Stimulated activated CD4-positive, alpha-beta T cell treated with anti-CD3 and anti-CD28 coated beads, Interleukin-15, amount 100 ng/mL, for 48 hours (primary cell): ENCODE data around the gene CFP.
"Not testable (repeated sequence)": the region's sequence is repeated elsewhere in the genome, so short reads cannot be mapped to it uniquely, and the experiment has no call there.

ENCODE experiments used
- DNase-seq, 2 donors: peaks; one replicate each; pipeline ENCODE4 v3.0.0-alpha.2; 2020; ENCODE audit warnings: low read depth in 2 of 2

CFP gene

GRCh38 chrX:47603125-47603524 lies 26.6 kb downstream of the CFP start:
- not testable (repeated sequence) for DNase-seq

- no peak for DNase-seq
Measured at GRCh38 chrX:47597222-47597621, 32.5 kb downstream of the CFP start.

GRCh38 chrX:47596256-47596655 lies 33.5 kb downstream of the CFP start:
- DNase-seq: no peak

GRCh38 chrX:47595716-47596251 lies 33.9 kb downstream of the CFP start:
- DNase-seq: no peak

GRCh38 chrX:47593522-47593921 lies 36.2 kb downstream of the CFP start:
- no peak for DNase-seq

- no peak for DNase-seq
Measured at GRCh38 chrX:47590984-47591383, 38.7 kb downstream of the CFP start.

GRCh38 chrX:47587906-47588735 lies 41.6 kb downstream of the CFP start:
- no peak for DNase-seq

- no peak for DNase-seq
Measured at GRCh38 chrX:47587091-47587891, 42.4 kb downstream of the CFP start.

GRCh38 chrX:47586043-47586787 lies 43.5 kb downstream of the CFP start:
- DNase-seq: no peak

GRCh38 chrX:47585273-47585672 lies 44.5 kb downstream of the CFP start:
- no peak for DNase-seq

- DNase-seq: no peak
Measured at GRCh38 chrX:47584714-47585113, 45.0 kb downstream of the CFP start.

- DNase-seq: no peak
Measured at GRCh38 chrX:47583240-47583861, 46.4 kb downstream of the CFP start.

GRCh38 chrX:47581731-47582647 lies 47.7 kb downstream of the CFP start, which contains the start of gene TIMP1:
Gene TIMP1, plus strand, starts transcription at chrX:47582436. Its CDS starts 980 bp downstream, at chrX:47583416.
- DNase-seq: peak; percentile 77 to 78

GRCh38 chrX:47579537-47579936 lies 50.2 kb downstream of the CFP start:
- DNase-seq: peak in 1 of 2 donors; percentile 36

- no peak for DNase-seq
Measured at GRCh38 chrX:47578692-47579091, 51.0 kb downstream of the CFP start.

- no peak for DNase-seq
Measured at GRCh38 chrX:47577901-47578300, 51.8 kb downstream of the CFP start.

GRCh38 chrX:47577424-47577823 lies 52.3 kb downstream of the CFP start:
- no peak for DNase-seq

- DNase-seq: no peak
Measured at GRCh38 chrX:47576021-47576898, 53.5 kb downstream of the CFP start.
